VCaP (cell line): ENCODE measurements around the gene PARVA.

Experiments used
- H3K27ac ChIP-seq: fragments of 450-650 bp; 2 replicates; pipeline ENCODE4 v1.5.1; 2017
- TF ChIP-seq, protein P1 (sequence below): fragments of 450-650 bp; conservative IDR thresholded peaks from 2 replicates; pipeline ENCODE4 v1.5.1; 2017; ENCODE audit warnings: mild to moderate bottlenecking, moderate library complexity

Gene PARVA

DNA sequence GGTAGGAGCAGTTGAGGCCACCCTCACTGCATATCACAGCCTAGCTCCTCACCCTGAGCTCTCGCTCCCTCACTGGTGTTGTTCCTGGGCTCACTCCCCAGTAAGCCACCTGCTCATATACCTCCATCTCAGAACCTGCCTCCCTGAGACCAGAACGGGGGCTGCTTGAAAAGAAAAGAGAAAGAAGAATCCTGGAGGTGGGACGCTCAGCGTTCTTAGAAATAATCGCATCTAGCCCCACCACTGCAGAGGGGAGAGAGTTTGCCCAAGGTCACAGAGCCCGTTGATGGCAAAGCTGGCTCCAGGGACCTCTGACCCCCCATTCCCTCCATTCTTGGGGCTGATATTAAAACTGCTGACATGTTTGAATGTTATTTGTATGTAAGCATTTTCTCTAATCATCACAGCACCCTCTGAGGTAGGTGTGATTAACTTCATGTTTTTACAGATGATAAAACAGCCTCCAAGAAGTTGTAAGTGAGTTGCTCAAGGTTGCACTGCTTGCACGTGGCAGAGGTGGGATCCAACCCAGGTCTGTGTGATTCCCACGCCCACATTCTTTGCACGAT is 164.3 kb downstream of the PARVA start:
- TF ChIP-seq, protein P1, sequence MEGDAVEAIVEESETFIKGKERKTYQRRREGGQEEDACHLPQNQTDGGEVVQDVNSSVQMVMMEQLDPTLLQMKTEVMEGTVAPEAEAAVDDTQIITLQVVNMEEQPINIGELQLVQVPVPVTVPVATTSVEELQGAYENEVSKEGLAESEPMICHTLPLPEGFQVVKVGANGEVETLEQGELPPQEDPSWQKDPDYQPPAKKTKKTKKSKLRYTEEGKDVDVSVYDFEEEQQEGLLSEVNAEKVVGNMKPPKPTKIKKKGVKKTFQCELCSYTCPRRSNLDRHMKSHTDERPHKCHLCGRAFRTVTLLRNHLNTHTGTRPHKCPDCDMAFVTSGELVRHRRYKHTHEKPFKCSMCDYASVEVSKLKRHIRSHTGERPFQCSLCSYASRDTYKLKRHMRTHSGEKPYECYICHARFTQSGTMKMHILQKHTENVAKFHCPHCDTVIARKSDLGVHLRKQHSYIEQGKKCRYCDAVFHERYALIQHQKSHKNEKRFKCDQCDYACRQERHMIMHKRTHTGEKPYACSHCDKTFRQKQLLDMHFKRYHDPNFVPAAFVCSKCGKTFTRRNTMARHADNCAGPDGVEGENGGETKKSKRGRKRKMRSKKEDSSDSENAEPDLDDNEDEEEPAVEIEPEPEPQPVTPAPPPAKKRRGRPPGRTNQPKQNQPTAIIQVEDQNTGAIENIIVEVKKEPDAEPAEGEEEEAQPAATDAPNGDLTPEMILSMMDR: no peak
- H3K27ac ChIP-seq: no peak overlapping the region

DNA sequence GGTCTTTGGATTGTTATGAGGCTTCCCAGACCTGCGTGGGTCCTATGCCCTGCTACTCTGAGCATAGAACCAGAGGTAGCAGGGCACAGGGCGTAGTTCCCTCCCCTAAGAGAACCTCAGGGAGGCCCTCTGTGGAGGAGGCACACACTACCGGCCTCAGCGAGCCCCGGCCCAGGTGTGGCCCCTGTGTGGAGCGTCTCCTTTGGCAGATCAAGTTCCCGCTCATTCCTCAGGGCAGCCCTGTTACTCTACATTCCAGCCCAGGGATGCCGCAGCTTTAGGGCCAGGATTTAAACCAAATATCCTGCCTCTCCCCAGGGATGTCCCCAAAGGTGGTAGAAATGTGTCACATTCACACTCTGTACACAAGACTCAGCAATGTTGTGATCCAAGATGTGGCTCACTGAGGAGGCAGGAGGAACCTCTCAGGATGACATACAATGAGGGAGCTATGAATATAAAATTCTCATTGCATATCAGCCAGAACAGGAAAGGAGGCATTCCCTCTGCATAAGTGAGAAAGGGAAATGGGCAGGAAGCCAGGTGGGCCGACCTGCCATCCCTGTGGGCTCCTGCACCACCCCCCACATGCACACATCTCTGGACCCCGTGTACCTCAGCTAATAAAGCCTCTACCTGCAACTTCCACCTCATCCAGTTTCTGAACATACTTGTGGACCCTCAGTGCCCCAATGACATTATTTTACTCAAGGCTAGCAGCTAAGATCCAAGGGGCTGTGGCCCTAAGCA is 165.0 kb downstream of the PARVA start:
- H3K27ac ChIP-seq: no peak overlapping the region
- TF ChIP-seq, protein P1: no peak

DNA sequence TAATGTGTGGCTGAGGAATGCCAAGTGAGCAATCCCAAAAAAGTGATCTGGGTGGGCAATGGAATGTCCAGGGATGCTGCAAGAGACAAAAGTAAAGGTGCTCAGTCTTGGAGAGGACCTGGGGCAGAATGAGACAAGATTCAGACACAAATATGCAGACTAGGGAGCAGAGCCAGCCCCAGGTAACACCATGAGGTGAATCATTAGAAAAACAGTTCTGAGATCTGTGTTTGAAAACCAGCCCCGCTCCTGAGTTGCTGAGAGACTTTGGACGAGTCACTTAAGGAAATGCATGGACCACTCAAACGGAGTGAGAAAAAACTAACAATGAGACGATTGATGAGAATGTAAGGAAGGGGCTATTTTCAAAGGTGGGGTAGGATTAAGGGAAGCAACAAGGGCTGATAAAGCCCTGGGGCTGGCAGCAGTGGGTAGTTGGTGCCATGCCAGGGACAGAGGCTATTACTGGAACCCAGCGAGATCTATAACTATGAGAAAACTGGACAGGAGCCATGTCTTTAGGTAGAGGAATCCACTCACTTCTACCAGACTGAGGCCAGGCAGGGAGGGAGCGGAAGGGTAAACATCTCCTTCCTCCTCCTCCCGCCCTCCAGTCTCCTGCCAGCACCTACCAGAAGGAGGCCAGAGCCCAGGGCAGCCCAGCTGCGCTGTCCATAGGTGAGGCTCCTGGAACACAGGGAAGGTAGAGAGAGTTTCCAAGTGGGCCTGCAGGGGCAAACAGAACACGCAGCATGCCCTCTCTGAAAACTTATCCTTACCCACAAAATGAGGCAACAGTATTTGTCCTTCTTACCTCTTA is 166.4 kb downstream of the PARVA start:
- TF ChIP-seq, protein P1: no peak
- peak overlapping the region; percentile 56 for H3K27ac ChIP-seq

DNA sequence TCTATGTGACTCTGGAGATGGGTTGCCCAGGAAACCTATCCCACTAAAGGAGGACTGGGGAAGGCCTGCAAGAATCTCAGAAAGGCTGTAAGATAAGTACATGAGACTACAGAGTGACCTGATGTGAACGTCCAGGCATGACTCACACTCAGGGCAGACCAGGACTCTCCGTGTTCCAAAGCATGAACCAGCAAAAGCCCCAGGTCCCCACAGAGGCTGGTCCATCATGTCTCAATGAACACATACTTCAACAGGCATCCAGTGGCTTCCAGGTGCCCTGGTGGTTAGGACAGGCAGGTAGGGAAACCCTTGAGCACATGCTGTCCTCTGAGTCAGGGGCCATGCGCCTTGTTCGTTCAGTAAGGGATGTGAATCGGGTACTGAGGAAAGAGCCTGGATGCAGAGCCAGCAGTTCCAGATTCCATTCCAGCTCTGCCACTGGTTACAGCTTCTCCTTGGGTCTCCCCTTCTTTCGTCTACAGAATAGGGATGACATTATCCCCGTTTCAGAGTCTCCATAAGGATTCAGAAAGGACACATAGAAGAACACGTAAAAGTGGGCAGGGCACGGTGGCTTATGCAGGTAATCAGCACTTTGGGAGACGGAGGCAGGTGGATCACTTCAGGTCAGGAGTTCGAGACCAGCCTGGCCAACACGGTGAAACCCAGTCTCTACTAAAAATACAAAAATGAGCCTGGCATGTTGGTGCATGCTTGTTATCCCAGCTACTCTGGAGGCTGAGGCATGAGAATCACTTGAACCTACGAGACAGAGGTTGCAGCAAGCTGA is 167.8 kb downstream of the PARVA start:
- peak overlapping the region; percentile 56; the same call in 1 of the 2 replicates for H3K27ac ChIP-seq
- TF ChIP-seq, protein P1: no peak

DNA sequence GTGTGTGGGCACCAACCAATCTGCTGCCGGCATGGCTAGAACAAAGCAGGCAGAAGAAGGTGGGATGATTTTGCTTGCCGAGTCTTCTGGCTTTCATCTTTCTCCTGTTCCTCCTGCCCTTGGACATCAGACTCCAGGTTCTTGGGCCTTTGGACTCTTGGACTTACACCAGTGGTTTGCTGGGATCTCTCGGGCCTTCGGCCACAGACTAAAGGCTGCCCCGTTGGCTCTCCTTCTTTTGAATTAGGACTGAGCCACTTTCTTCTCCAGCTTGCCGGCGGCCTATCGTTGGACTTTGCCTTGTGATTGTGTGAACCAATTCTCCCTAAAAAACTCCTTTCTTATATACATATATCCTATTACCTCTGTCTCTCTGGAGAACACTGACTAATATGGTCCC is 168.8 kb downstream of the PARVA start:
- TF ChIP-seq, protein P1: no peak

DNA sequence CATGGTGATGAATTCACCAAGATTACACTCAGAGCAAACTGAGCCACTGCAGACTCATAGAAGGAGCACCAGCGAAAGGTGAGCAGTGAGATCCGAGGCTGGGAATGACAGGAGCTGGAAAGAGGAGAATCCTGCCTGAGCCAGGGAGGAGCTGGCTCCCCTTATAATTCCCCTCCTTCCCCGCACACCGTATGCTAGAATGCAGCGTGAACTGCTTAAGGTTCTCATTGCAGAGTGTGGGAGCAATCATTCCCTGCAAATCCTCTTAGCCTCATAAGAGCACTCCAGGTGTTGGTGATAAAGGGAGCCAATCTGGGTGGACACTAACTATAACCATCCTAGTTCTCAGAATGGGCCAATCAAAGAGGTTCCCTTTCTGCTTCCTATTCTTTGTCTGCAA is 169.3 kb downstream of the PARVA start:
- TF ChIP-seq, protein P1: no peak
- no peak overlapping the region for H3K27ac ChIP-seq

More for the DNA sequence above, 168.8 kb downstream of the PARVA start:
- no peak overlapping the region for H3K27ac ChIP-seq
